ENCODE data around the gene SIRPA. TPM values are rescaled to one million over a fixed set of nuclear protein-coding genes. Genes with fewer than 3 reads are reported as not detected.

SIRPA gene
- total RNA-seq, 2 experiments from 2014 or later = 0.60 to 0.64 TPM

DNA sequence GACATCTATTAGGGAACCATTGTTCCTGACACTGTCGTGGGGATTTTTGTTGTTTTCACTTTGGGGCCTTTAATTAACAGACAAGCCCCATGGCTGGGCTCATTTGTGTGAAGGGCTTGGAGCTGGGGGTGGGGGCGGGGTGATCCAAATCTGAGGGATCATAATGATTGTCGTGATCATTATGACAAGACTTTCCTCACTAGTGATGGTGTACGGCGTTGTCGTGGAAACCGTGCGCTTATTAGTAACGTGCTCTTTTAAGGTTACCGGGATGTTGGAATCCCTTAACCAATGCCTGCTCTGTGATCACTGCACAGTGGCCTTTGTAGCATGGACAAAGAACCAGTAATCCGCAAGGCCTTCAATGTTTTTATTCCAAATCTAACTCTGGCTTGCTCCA lies 80.1 kb downstream of the SIRPA start:
- ATAC-seq (ENCODE audit: poor library complexity) (no peak), DNase-seq (no peak)
- no peak overlapping the region for H3K4me3 ChIP-seq (ENCODE audit: low read length)
- H3K36me3 Mint-ChIP-seq (ENCODE audit: low read depth) = no peaks in the 10 kb centered on the region
- CTCF ChIA-PET = no interaction called here
- no peaks in the 10 kb centered on the region for H3K9me3 Mint-ChIP-seq
- H3K4me1 ChIP-seq (ENCODE audit: insufficient read depth, low read length) = no peaks in the 10 kb centered on the region
- intact Hi-C loops (cut with DNase I, micrococcal nuclease) = no loop called here
- TF ChIP-seq, protein P1, sequence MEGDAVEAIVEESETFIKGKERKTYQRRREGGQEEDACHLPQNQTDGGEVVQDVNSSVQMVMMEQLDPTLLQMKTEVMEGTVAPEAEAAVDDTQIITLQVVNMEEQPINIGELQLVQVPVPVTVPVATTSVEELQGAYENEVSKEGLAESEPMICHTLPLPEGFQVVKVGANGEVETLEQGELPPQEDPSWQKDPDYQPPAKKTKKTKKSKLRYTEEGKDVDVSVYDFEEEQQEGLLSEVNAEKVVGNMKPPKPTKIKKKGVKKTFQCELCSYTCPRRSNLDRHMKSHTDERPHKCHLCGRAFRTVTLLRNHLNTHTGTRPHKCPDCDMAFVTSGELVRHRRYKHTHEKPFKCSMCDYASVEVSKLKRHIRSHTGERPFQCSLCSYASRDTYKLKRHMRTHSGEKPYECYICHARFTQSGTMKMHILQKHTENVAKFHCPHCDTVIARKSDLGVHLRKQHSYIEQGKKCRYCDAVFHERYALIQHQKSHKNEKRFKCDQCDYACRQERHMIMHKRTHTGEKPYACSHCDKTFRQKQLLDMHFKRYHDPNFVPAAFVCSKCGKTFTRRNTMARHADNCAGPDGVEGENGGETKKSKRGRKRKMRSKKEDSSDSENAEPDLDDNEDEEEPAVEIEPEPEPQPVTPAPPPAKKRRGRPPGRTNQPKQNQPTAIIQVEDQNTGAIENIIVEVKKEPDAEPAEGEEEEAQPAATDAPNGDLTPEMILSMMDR (IDR thresholded peaks at IDR 0.05) = no peak
- H3K27me3 ChIP-seq (ENCODE audit: control insufficient read depth in 1 of 2, insufficient read depth in 2 of 2, low read length in 2 of 2) = peaks cover 5 to 7% of the 10 kb centered on the region in 2 experiments
- POLR2A ChIA-PET = no interaction called here
- H3K27ac Mint-ChIP-seq = no peak overlapping the region
- no peaks in the 10 kb centered on the region for H3K4me1 Mint-ChIP-seq (ENCODE audit: low read depth)
- no peaks in the 10 kb centered on the region for H3K36me3 ChIP-seq (ENCODE audit: insufficient read depth, low read length)
- H3K4me3 Mint-ChIP-seq = no peak overlapping the region
- peaks cover 41% of the 10 kb centered on the region for H3K27me3 Mint-ChIP-seq
- no peaks in the 10 kb centered on the region for H3K9me3 ChIP-seq (ENCODE audit: control insufficient read depth in 1 of 2, insufficient read depth in 1 of 2, low read length in 2 of 2)
- no peak overlapping the region for H3K27ac ChIP-seq (ENCODE audit: low read depth in 1 of 2, low read length in 2 of 2)

GRCh38 chr20:1979106-1979778 lies 84.0 kb downstream of the SIRPA start:
- H3K4me3 ChIP-seq (ENCODE audit: low read length) = no peak overlapping the region
- no peak overlapping the region for H3K27ac ChIP-seq (ENCODE audit: low read depth in 1 of 2, low read length in 2 of 2)
- Mint-ChIP-seq H3K4me1 (ENCODE audit: low read depth) (no peaks in the 10 kb centered on the region), H3K27ac (no peak overlapping the region), H3K4me3 (no peak overlapping the region), H3K9me3 (no peaks in the 10 kb centered on the region), H3K27me3 (peaks cover 50% of the 10 kb centered on the region), H3K36me3 (ENCODE audit: low read depth) (no peaks in the 10 kb centered on the region)
- ChIA-PET CTCF (no interaction called here), POLR2A (no interaction called here)
- H3K27me3 ChIP-seq (ENCODE audit: control insufficient read depth in 1 of 2, insufficient read depth in 2 of 2, low read length in 2 of 2) = peaks cover 6 to 7% of the 10 kb centered on the region in 2 experiments
- no peaks in the 10 kb centered on the region for H3K9me3 ChIP-seq (ENCODE audit: control insufficient read depth in 1 of 2, insufficient read depth in 1 of 2, low read length in 2 of 2)
- no peaks in the 10 kb centered on the region for H3K4me1 ChIP-seq (ENCODE audit: insufficient read depth, low read length)
- H3K36me3 ChIP-seq (ENCODE audit: insufficient read depth, low read length) = no peaks in the 10 kb centered on the region
- intact Hi-C loops (cut with DNase I, micrococcal nuclease) = no loop called here
- no peak for ATAC-seq (ENCODE audit: poor library complexity)
- TF ChIP-seq, protein P1 (IDR thresholded peaks at IDR 0.05) = no peak
- DNase-seq = no peak

DNA sequence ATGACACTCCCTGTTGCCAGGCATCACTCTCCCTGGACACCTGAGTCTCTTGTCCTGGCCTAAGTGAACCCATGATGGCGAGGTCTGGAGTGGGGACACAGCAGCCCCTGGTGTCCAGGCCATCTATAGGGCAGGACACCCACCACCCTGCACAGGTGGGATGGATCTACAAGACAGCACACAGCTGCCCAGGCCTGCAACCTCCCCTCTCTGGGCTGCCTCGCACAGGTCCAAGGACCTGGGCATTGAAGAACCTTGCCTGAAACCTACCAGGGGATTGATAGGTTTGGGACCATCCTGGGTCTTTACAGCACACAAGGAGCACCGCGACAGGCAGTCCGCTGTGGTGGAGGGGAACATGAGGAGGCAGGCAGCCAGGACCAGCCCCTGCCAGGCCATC lies 87.5 kb downstream of the SIRPA start:
- Mint-ChIP-seq H3K4me1 (ENCODE audit: low read depth) (no peaks in the 10 kb centered on the region), H3K9me3 (no peaks in the 10 kb centered on the region), H3K27me3 (peaks cover 63% of the 10 kb centered on the region), H3K4me3 (no peak overlapping the region), H3K36me3 (ENCODE audit: low read depth) (no peaks in the 10 kb centered on the region), H3K27ac (no peak overlapping the region)
- ChIA-PET CTCF (no interaction called here), POLR2A (no interaction called here)
- H3K36me3 ChIP-seq (ENCODE audit: insufficient read depth, low read length) = no peaks in the 10 kb centered on the region
- H3K9me3 ChIP-seq (ENCODE audit: control insufficient read depth in 1 of 2, insufficient read depth in 1 of 2, low read length in 2 of 2) = no peaks in the 10 kb centered on the region
- ATAC-seq (ENCODE audit: poor library complexity) = no peak
- H3K4me3 ChIP-seq (ENCODE audit: low read length) = no peak overlapping the region
- peaks cover 11 to 12% of the 10 kb centered on the region in 2 experiments for H3K27me3 ChIP-seq (ENCODE audit: control insufficient read depth in 1 of 2, insufficient read depth in 2 of 2, low read length in 2 of 2)
- TF ChIP-seq, protein P1 (IDR thresholded peaks at IDR 0.05) = no peak
- no peaks in the 10 kb centered on the region for H3K4me1 ChIP-seq (ENCODE audit: insufficient read depth, low read length)
- H3K27ac ChIP-seq (ENCODE audit: low read depth in 1 of 2, low read length in 2 of 2) = no peak overlapping the region
- intact Hi-C loops (cut with DNase I, micrococcal nuclease) = no loop called here
- DNase-seq = no peak
